Stomach smooth muscle (tissue), 2 donors: Measurements from ENCODE around the gene FBXO33.
"Not testable (repeated sequence)": the region's sequence is repeated elsewhere in the genome, so short reads cannot be mapped to it uniquely, and the experiment has no call there.

Source experiments
- H3K27ac ChIP-seq: one replicate; pipeline ENCODE4 v1.7.0; 2013; ENCODE audit warnings: mild to moderate bottlenecking, low read length, inconsistent platforms
- H3K27me3 ChIP-seq, 2 donors: one replicate each; pipeline ENCODE4 v1.7.0; 2013; ENCODE audit warnings: low read length in 2 of 2; ENCODE audit not compliant: insufficient read depth in 2 of 2, control insufficient read depth in 1 of 2
- H3K36me3 ChIP-seq, 2 donors: one replicate each; pipeline ENCODE4 v1.7.0; 2013; ENCODE audit warnings: low read length in 2 of 2; ENCODE audit not compliant: control insufficient read depth in 2 of 2, insufficient read depth in 2 of 2
- H3K4me1 ChIP-seq: one replicate; pipeline ENCODE4 v1.7.0; 2013; ENCODE audit warnings: low read length; ENCODE audit not compliant: control insufficient read depth, insufficient read depth
- H3K4me3 ChIP-seq, 2 donors: one replicate each; pipeline ENCODE4 v1.7.0; 2013; ENCODE audit warnings: low read length in 2 of 2
- H3K9ac ChIP-seq, 2 donors: one replicate each; pipeline ENCODE4 v1.7.0; 2013; ENCODE audit warnings: low read length in 2 of 2, mild to moderate bottlenecking in 1 of 2
- H3K9me3 ChIP-seq, 2 donors: one replicate each; pipeline ENCODE4 v1.7.0; 2013; ENCODE audit warnings: low read length in 2 of 2; ENCODE audit not compliant: control insufficient read depth in 2 of 2
- donor health status: healthy.
- donor health status: Pancreatic carcinoma.

FBXO33 gene

GRCh38 chr14:39372656-39373055 lies 59.6 kb downstream of the FBXO33 start:
- H3K27ac ChIP-seq, result no peak overlapping the region
- no peaks in the 10 kb centered on the region for H3K9me3 ChIP-seq
- no peak overlapping the region for H3K9ac ChIP-seq
- no peaks in the 10 kb centered on the region for H3K4me1 ChIP-seq
- no peaks in the 10 kb centered on the region for H3K27me3 ChIP-seq
- no peaks in the 10 kb centered on the region for H3K36me3 ChIP-seq
- H3K4me3 ChIP-seq, result no peak overlapping the region

DNA sequence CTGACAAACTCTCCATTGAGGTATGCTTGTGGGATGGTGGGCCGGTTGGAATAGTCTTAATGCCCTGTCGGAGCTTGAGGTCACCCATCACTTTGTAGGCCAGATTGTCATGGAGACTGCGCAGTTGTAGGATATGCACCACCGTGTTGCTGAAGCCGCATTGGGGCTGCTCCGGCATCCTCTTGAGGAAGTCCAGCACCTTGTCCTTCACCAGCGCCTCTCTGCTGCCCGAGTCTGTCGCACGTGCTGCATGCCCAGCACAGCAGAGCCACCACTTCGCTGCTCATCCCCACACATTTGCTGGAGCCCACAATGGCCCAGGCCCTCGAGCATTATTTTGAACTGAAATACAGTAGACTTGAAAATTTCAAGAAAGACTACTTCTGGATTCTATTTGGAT lies 61.8 kb downstream of the FBXO33 start:
- no peak overlapping the region for H3K27ac ChIP-seq
- no peaks in the 10 kb centered on the region for H3K27me3 ChIP-seq
- H3K9me3 ChIP-seq, result no peaks in the 10 kb centered on the region
- H3K9ac ChIP-seq, result no peak overlapping the region
- no peak overlapping the region for H3K4me3 ChIP-seq
- H3K36me3 ChIP-seq, result no peaks in the 10 kb centered on the region
- H3K4me1 ChIP-seq, result no peaks in the 10 kb centered on the region

DNA sequence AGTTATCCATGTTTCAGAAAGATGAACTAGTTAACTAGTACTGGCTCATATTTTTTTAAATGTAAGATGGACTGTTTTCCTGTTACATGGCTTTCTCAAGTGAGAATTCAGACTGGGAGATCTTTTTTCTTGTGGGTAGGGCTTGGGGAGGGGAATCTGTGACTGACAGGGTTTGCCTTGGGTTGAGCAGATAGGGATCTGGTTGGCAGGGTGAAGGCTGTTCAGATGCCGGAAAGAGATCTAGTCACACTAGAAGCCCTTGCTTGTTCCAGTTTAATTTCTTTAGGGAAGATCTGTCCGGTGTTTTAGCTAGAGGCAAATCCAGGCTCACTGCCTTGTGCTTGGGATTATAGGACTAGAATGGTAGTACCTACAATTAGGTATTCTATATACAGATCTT lies 63.2 kb downstream of the FBXO33 start:
- Histone ChIP-seq H3K9me3 (peaks cover 0 to 3% of the 10 kb centered on the region in 2 donors), H3K9ac (no peak overlapping the region), H3K36me3 (no peaks in the 10 kb centered on the region), H3K4me1 (no peaks in the 10 kb centered on the region), H3K27ac (no peak overlapping the region), H3K27me3 (no peaks in the 10 kb centered on the region), H3K4me3 (no peak overlapping the region)

DNA sequence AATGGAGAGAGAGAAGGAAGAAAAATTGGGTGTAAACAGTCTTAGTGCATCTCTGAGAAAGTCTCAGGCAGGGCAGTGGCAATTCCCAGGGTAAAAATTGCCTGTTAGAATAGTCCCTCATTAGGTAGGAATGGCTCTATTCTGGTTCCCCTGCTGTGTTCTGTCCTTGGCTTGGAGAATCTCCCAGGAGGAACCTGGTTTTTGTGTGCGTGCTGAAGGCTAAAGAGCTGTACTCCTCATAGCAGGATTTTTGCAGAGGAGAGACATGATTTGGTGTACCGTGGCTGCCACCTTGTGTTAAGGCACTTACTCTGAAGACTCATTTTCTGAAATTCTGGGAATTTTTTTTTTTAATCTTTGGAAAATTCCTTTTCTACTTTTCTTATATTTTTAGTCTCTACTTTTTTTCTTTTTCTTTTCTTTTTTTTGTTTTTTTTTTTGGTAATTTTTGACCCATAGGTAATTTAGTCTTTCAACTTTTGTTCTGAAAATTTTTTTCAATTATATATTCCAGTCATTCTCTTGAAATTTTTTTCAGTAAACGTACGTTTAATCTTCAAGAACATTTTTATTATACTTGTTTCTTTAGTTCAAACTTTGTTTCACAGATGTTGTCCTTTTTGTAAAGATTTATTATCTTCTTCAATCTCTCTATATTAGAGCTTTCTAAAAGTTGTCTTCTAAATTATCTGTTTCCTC lies 63.8 kb downstream of the FBXO33 start:
- Histone ChIP-seq H3K27me3 (no peaks in the 10 kb centered on the region), H3K36me3 (no peaks in the 10 kb centered on the region), H3K4me1 (no peaks in the 10 kb centered on the region), H3K9ac (no peak overlapping the region), H3K27ac (no peak overlapping the region), H3K9me3 (peaks cover 0 to 3% of the 10 kb centered on the region in 2 donors), H3K4me3 (no peak overlapping the region)

DNA sequence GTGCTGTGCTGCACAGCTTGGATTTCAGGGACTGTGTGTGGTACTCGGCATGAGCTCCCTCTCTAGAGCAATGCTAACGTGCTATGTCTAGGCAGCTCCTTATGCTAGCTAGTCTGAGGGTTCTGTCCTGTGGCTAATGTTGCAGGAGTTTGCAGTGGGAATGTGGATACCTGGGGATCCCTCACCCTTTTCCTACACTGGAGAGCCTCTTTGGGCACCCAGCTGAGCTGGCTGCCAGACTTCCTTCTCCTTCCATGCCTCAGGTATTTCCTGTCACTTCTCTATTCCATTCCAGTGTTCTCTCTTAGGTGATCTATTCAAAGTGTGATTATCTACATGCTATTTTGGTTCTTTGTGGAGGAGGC lies 64.9 kb downstream of the FBXO33 start:
- Histone ChIP-seq H3K4me3 (no peak overlapping the region), H3K9me3 (peaks cover 0 to 3% of the 10 kb centered on the region in 2 donors), H3K9ac (no peak overlapping the region), H3K4me1 (no peaks in the 10 kb centered on the region), H3K27ac (no peak overlapping the region), H3K36me3 (no peaks in the 10 kb centered on the region), H3K27me3 (no peaks in the 10 kb centered on the region)

DNA sequence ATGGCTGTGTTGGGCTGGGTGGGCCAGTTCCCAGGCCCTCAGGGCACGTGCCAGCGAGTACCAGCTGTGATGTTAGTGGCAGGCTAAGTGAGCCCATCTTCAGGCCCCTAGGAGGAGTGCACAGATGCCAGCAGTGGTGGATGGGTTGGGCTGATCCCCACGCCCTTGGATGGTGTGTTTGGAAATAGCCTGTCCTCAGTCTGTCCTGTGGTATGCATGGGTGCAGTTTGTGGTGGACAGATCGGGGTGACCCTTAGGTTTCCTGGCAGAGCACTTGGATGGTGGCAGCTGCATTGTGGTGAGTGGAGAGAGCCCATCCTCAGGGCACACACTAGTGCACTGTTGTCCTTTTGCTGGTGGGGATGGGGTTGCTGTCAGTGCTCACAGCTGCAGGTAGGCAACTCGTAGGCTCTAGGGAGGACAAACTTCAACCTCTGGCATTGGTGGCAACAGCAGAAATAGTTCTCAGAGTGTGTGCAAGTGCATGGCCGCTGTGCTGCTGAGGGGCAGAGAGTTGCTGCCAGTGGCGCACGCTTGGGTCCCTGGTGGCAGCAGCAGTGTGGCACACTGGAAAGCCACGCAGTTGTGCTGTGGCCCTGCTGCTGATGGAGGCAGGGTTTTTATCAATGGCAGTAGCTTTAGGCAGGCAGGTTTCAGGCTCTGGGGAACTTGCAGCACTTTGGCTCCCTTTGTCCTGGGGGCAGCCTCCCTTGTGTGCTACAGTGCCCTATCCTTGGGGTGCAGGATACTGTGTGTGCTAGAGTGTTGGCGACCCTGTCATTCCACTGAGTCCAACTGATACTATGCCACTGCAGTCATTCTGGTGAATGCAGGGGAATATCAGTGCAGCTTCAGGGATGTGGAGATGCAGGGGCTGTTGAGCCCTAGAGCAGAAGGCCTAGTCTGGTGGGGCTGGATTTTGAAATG lies 65.5 kb downstream of the FBXO33 start:
- Histone ChIP-seq H3K9ac (no peak overlapping the region), H3K27ac (no peak overlapping the region), H3K36me3 (no peaks in the 10 kb centered on the region), H3K4me3 (no peak overlapping the region), H3K4me1 (no peaks in the 10 kb centered on the region), H3K9me3 (peaks cover 0 to 3% of the 10 kb centered on the region in 2 donors), H3K27me3 (no peaks in the 10 kb centered on the region)

- Histone ChIP-seq H3K9me3 (peaks cover 0 to 3% of the 10 kb centered on the region in 2 donors), H3K36me3 (no peaks in the 10 kb centered on the region), H3K9ac (no peak overlapping the region)
Observed at GRCh38 chr14:39365354-39365753, 66.9 kb downstream of the FBXO33 start.

DNA sequence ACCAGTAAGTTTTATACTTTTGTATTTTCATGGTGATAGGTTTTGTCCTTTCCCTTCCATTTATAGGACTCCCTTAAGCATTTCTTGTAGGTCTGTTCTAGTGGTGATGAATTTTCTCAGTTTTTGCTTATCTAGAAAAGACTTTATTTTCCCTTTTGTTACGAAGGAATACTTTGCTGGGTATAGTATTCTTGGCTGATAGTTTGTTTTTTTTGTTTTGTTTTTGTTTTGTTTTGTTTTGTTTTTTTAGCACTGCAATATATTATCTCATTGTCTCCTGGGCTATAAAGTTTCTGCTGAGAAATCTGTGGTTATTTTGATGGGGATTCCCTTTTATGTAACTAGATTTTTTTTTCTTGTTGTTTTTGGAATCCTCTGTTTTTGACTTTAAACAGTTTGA lies 67.7 kb downstream of the FBXO33 start:
- Histone ChIP-seq H3K4me1 (no peaks in the 10 kb centered on the region), H3K27me3 (no peaks in the 10 kb centered on the region), H3K9me3 (peaks cover 0 to 3% of the 10 kb centered on the region in 2 donors), H3K9ac (no peak overlapping the region), H3K27ac (no peak overlapping the region), H3K4me3 (no peak overlapping the region), H3K36me3 (no peaks in the 10 kb centered on the region)

More at GRCh38 chr14:39365354-39365753, 66.9 kb downstream of the FBXO33 start:
- no peaks in the 10 kb centered on the region for H3K27me3 ChIP-seq
- H3K27ac ChIP-seq, result no peak overlapping the region
- no peak overlapping the region for H3K4me3 ChIP-seq
- H3K4me1 ChIP-seq, result no peaks in the 10 kb centered on the region

- H3K4me3 ChIP-seq, H3K36me3 ChIP-seq, H3K9ac ChIP-seq, H3K27me3 ChIP-seq, H3K27ac ChIP-seq, H3K9me3 ChIP-seq, H3K4me1 ChIP-seq: not testable (repeated sequence)
Observed at GRCh38 chr14:39361556-39361955, 70.7 kb downstream of the FBXO33 start.

GRCh38 chr14:39360316-39360715 lies 71.9 kb downstream of the FBXO33 start:
- Histone ChIP-seq H3K4me1 (no peaks in the 10 kb centered on the region), H3K4me3 (no peak overlapping the region), H3K36me3 (no peaks in the 10 kb centered on the region), H3K9me3 (peaks cover 0 to 3% of the 10 kb centered on the region in 2 donors), H3K27me3 (no peaks in the 10 kb centered on the region), H3K9ac (no peak overlapping the region), H3K27ac (no peak overlapping the region)

- not testable (repeated sequence) for H3K36me3 ChIP-seq, H3K9ac ChIP-seq, H3K9me3 ChIP-seq, H3K4me1 ChIP-seq, H3K27me3 ChIP-seq, H3K27ac ChIP-seq, H3K4me3 ChIP-seq
Observed at GRCh38 chr14:39359069-39359468, 73.2 kb downstream of the FBXO33 start.
